ENCODE measurements around the gene CHRNA10.

DNA sequence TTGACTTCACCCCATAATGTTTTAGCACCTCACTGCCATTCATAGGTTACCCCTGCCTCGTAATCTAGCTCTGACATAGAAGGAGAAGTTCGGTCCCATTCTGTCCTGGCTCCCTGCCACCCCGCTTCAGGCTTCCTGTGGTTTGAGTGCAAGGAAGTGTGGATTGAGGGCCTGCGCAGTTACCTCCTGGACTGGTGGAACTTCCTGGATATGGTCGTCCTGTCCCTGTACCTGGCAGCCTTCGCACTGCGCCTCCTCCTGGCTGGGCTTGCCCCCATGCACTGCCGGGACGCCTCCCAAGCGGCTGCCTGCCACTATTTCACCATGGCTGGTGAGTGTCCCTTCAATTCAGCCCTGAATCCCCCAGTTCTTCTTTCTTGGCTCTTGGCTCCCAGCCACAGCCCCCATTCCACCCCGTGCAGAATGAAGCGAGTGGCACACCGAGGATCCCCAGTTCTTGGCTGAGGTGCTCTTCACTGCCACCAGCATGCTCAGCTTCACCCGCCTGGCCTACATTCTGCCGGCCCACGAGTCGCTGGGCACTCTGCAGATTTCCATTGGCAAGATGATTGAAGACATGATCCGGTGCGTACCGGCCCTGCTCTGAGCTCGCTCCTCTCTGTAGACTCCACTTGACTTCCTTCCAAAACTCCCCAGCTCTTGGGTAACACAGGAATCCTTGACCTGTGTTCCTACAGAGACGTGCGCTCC, 44.8 kb downstream of the CHRNA10 start:
- TF ChIP-seq CREB1 (IDR thresholded peaks at IDR 0.05; ENCODE audit: low read depth) (no peak), KDM1A (IDR thresholded peaks at IDR 0.05; ENCODE audit: borderline replicate concordance) (no peak), USF2 (IDR thresholded peaks at IDR 0.05; ENCODE audit: borderline replicate concordance, low read depth, low read length) (no peak), ZNF24 (IDR thresholded peaks at IDR 0.05) (no peak), PBX3 (IDR thresholded peaks at IDR 0.05; ENCODE audit: insufficient replicate concordance, low read depth, low read length) (no peak), NR2C1 (IDR thresholded peaks at IDR 0.05) (no peak), KAT2A (conservative IDR thresholded peaks at IDR 0.05; ENCODE audit: control insufficient read depth, low read depth, low read length) (no peak), GABPA (IDR thresholded peaks at IDR 0.05; ENCODE audit: low read depth) (no peak), CHD2 (IDR thresholded peaks at IDR 0.05; ENCODE audit: borderline replicate concordance, low read depth, low read length) (no peak), KLF5 (IDR thresholded peaks at IDR 0.05; ENCODE audit: partially characterized antibody) (no peak), MEF2A (IDR thresholded peaks at IDR 0.05; ENCODE audit: insufficient read depth, low read depth, low read length) (no peak), BHLHE40 (IDR thresholded peaks at IDR 0.05; ENCODE audit: borderline replicate concordance in 1 of 2, low read depth in 2 of 2, low read length in 1 of 2) (no peak), ZBTB33 (IDR thresholded peaks at IDR 0.05) (no peak)
- TF ChIP-seq, protein P1, sequence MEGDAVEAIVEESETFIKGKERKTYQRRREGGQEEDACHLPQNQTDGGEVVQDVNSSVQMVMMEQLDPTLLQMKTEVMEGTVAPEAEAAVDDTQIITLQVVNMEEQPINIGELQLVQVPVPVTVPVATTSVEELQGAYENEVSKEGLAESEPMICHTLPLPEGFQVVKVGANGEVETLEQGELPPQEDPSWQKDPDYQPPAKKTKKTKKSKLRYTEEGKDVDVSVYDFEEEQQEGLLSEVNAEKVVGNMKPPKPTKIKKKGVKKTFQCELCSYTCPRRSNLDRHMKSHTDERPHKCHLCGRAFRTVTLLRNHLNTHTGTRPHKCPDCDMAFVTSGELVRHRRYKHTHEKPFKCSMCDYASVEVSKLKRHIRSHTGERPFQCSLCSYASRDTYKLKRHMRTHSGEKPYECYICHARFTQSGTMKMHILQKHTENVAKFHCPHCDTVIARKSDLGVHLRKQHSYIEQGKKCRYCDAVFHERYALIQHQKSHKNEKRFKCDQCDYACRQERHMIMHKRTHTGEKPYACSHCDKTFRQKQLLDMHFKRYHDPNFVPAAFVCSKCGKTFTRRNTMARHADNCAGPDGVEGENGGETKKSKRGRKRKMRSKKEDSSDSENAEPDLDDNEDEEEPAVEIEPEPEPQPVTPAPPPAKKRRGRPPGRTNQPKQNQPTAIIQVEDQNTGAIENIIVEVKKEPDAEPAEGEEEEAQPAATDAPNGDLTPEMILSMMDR (IDR thresholded peaks at IDR 0.05 in 2 of 3, conservative IDR thresholded peaks at IDR 0.05 in 1 of 3; ENCODE audit: control insufficient read depth in 2 of 3, extremely low read depth in 1 of 3, insufficient read depth in 1 of 3, low read depth in 3 of 3, low read length in 3 of 3), result no peak

All from GM12878 (cell line).